Duodenal mucosa (tissue), 2 donors: ENCODE results near the gene BCAS3.
"Not testable (repeated sequence)": the region's sequence is repeated elsewhere in the genome, so short reads cannot be mapped to it uniquely, and the experiment has no call there.

Source experiments
- H3K27ac ChIP-seq: one replicate; pipeline ENCODE4 v1.7.0; 2013; ENCODE audit warnings: low read depth, low read length
- H3K27me3 ChIP-seq, 2 donors: one replicate each; pipeline ENCODE4 v1.7.0; 2013; ENCODE audit warnings: low read length in 2 of 2, control low read depth in 1 of 2; ENCODE audit not compliant: insufficient read depth in 2 of 2, control insufficient read depth in 1 of 2
- H3K36me3 ChIP-seq, 2 donors: one replicate each; pipeline ENCODE4 v1.7.0; 2013; ENCODE audit warnings: low read length in 2 of 2, control low read depth in 1 of 2; ENCODE audit not compliant: insufficient read depth in 2 of 2, control insufficient read depth in 1 of 2
- H3K4me1 ChIP-seq, 2 donors: one replicate each; pipeline ENCODE4 v1.7.0; 2013; ENCODE audit warnings: low read length in 2 of 2, control low read depth in 1 of 2; ENCODE audit not compliant: insufficient read depth in 2 of 2, control insufficient read depth in 1 of 2
- H3K4me3 ChIP-seq, 2 donors: one replicate each; pipeline ENCODE4 v1.7.0; 2013; ENCODE audit warnings: low read length in 2 of 2, low read depth in 1 of 2
- H3K9ac ChIP-seq, 2 donors: one replicate each; pipeline ENCODE4 v1.7.0; 2013; ENCODE audit warnings: low read length in 2 of 2, low read depth in 1 of 2
- H3K9me3 ChIP-seq, 2 donors: one replicate each; pipeline ENCODE4 v1.7.0; 2013; ENCODE audit warnings: low read length in 2 of 2, control low read depth in 1 of 2; ENCODE audit not compliant: control insufficient read depth in 1 of 2

BCAS3 gene

GRCh38 chr17:60769327-60769726, 91.7 kb downstream of the BCAS3 start:
- Histone ChIP-seq H3K36me3 (no peaks in the 10 kb centered on the region), H3K27me3 (no peaks in the 10 kb centered on the region), H3K27ac (no peak overlapping the region), H3K4me3 (no peak overlapping the region), H3K9ac (no peak overlapping the region), H3K4me1 (no peaks in the 10 kb centered on the region), H3K9me3 (peaks cover 0 to 2% of the 10 kb centered on the region in 2 donors)

- no peak overlapping the region for H3K9ac ChIP-seq
- no peaks in the 10 kb centered on the region for H3K36me3 ChIP-seq
- H3K4me3 ChIP-seq = no peak overlapping the region
- no peaks in the 10 kb centered on the region for H3K4me1 ChIP-seq
- H3K27ac ChIP-seq = no peak overlapping the region
- H3K9me3 ChIP-seq = peaks cover 0 to 2% of the 10 kb centered on the region in 2 donors
- no peaks in the 10 kb centered on the region for H3K27me3 ChIP-seq
These were observed 93.3 kb downstream of the BCAS3 start for GRCh38 chr17:60770946-60771422.

- H3K36me3 ChIP-seq, H3K9ac ChIP-seq, H3K4me1 ChIP-seq, H3K4me3 ChIP-seq, H3K9me3 ChIP-seq, H3K27ac ChIP-seq, H3K27me3 ChIP-seq: not testable (repeated sequence)
These were observed 94.0 kb downstream of the BCAS3 start for GRCh38 chr17:60771621-60772020.

- Histone ChIP-seq H3K27ac (no peak overlapping the region), H3K9me3 (no peaks in the 10 kb centered on the region)
These were observed 95.9 kb downstream of the BCAS3 start for GRCh38 chr17:60773552-60773951.

GRCh38 chr17:60781880-60782412, 104.3 kb downstream of the BCAS3 start:
- Histone ChIP-seq H3K4me1 (no peaks in the 10 kb centered on the region), H3K27ac (no peak overlapping the region), H3K9me3 (no peaks in the 10 kb centered on the region), H3K9ac (no peak overlapping the region), H3K4me3 (no peak overlapping the region), H3K36me3 (no peaks in the 10 kb centered on the region), H3K27me3 (no peaks in the 10 kb centered on the region)

More at GRCh38 chr17:60773552-60773951, 95.9 kb downstream of the BCAS3 start:
- Histone ChIP-seq H3K4me3 (no peak overlapping the region), H3K9ac (no peak overlapping the region), H3K27me3 (no peaks in the 10 kb centered on the region), H3K4me1 (no peaks in the 10 kb centered on the region), H3K36me3 (no peaks in the 10 kb centered on the region)

GRCh38 chr17:60782742-60783141, 105.1 kb downstream of the BCAS3 start:
- H3K4me1 ChIP-seq = peaks cover 0 to 2% of the 10 kb centered on the region in 2 donors
- H3K36me3 ChIP-seq = no peaks in the 10 kb centered on the region
- H3K27me3 ChIP-seq = no peaks in the 10 kb centered on the region
- no peaks in the 10 kb centered on the region for H3K9me3 ChIP-seq
- no peak overlapping the region for H3K27ac ChIP-seq
- no peak overlapping the region for H3K4me3 ChIP-seq
- H3K9ac ChIP-seq = no peak overlapping the region

- peaks cover 0 to 4% of the 10 kb centered on the region in 2 donors for H3K4me1 ChIP-seq
- no peak overlapping the region for H3K27ac ChIP-seq
- H3K9me3 ChIP-seq = no peaks in the 10 kb centered on the region
- no peaks in the 10 kb centered on the region for H3K36me3 ChIP-seq
- H3K27me3 ChIP-seq = no peaks in the 10 kb centered on the region
- no peak overlapping the region for H3K9ac ChIP-seq
- no peak overlapping the region for H3K4me3 ChIP-seq
These were observed 112.6 kb downstream of the BCAS3 start for GRCh38 chr17:60790205-60790604.

- Histone ChIP-seq H3K4me1 (peaks cover 0 to 4% of the 10 kb centered on the region in 2 donors), H3K9ac (no peak overlapping the region), H3K4me3 (no peak overlapping the region), H3K9me3 (no peaks in the 10 kb centered on the region), H3K27me3 (no peaks in the 10 kb centered on the region), H3K36me3 (no peaks in the 10 kb centered on the region), H3K27ac (no peak overlapping the region)
These were observed 114.7 kb downstream of the BCAS3 start for GRCh38 chr17:60792250-60792898.

- no peaks in the 10 kb centered on the region for H3K4me1 ChIP-seq
- H3K36me3 ChIP-seq = no peaks in the 10 kb centered on the region
- H3K4me3 ChIP-seq = no peak overlapping the region
- no peak overlapping the region for H3K27ac ChIP-seq
- H3K9ac ChIP-seq = no peak overlapping the region
- H3K9me3 ChIP-seq = no peaks in the 10 kb centered on the region
- no peaks in the 10 kb centered on the region for H3K27me3 ChIP-seq
These were observed 120.9 kb downstream of the BCAS3 start for GRCh38 chr17:60798576-60798975.

GRCh38 chr17:60802377-60802776, 124.7 kb downstream of the BCAS3 start:
- no peaks in the 10 kb centered on the region for H3K36me3 ChIP-seq
- H3K4me3 ChIP-seq = no peak overlapping the region
- no peaks in the 10 kb centered on the region for H3K27me3 ChIP-seq
- no peak overlapping the region for H3K27ac ChIP-seq
- no peaks in the 10 kb centered on the region for H3K9me3 ChIP-seq
- no peaks in the 10 kb centered on the region for H3K4me1 ChIP-seq
- no peak overlapping the region for H3K9ac ChIP-seq
